DOHH2 (cell line): Measurements from ENCODE around the gene IFT74.

Experiments
- CTCF ChIP-seq: fragments of 200-600 bp; sonication (generic); IDR thresholded peaks from one replicate; pipeline ENCODE4 v1.5.1; 2014; ENCODE audit warnings: antibody characterized with exemption, mild to moderate bottlenecking, low read depth, low read length; ENCODE audit not compliant: poor library complexity, severe bottlenecking
- EZH2phosphoT487 ChIP-seq: fragments of 200-600 bp; sonication (generic); IDR thresholded peaks from 2 replicates; pipeline ENCODE4 v1.6.1; 2017; ENCODE audit warnings: borderline replicate concordance, mild to moderate bottlenecking, antibody characterized with exemption, low read length, moderate library complexity, mixed read lengths

GRCh38 chr9:26939955-26940711 lies 16.1 kb upstream of the IFT74 start:
- TF ChIP-seq CTCF (no peak), EZH2phosphoT487 (no peak)
